ENCODE results near the gene A2M. TPM values are rescaled to one million over a fixed set of nuclear protein-coding genes. Genes with fewer than 3 reads are reported as not detected.

Gene A2M
- total RNA-seq, 1 donor from 2014 or later = 1.1 TPM

DNA sequence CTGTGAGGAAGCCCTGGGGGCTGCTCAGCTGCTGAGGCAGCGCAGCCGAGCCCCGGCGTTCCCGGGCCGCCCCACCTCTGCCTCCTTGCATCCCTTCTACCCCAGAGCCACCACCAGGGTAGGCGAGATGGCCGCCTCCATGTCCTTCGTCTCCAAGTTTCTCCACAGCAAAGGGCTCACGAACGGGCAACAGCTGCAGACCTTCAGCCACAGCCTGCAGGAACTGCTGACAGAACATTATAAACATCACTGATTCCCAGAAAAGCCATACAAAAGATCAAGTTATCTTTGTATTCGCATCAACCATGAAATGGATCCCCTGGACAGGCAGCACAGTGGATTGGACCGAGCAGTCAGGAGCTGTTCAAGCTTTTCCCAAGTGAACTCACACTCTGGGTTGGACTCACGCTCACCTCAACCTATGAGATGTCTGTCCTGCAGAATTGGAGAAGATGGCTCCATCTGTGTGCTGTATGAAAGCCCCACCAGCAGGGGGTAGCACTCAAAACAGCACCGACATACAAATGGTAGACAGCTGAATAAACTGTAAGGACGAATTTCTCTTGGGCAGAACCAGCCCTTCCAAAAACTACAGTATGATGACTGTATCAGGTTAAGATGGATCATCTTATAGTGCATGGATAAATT is 19.4 kb upstream of the A2M start:
- Histone ChIP-seq H3K27me3 (ENCODE audit: control insufficient read depth, insufficient read depth, low read length) (no peaks in the 10 kb centered on the region), H3K4me3 (ENCODE audit: low read depth, low read length) (no peak overlapping the region), H3K36me3 (ENCODE audit: control insufficient read depth, insufficient read depth, low read length) (no peaks in the 10 kb centered on the region)
- peak; percentile 22 for DNase-seq (ENCODE audit: low read depth)
- FAIRE-seq = no peak
- peak; percentile 43 for TF ChIP-seq CTCF (IDR thresholded peaks at IDR 0.05; ENCODE audit: insufficient read depth, low read length, severe bottlenecking)

GRCh38 chr12:9133216-9133916 is 17.6 kb upstream of the A2M start:
- no peak for TF ChIP-seq CTCF (IDR thresholded peaks at IDR 0.05; ENCODE audit: insufficient read depth, low read length, severe bottlenecking)
- no peaks in the 10 kb centered on the region for H3K27me3 ChIP-seq (ENCODE audit: control insufficient read depth, insufficient read depth, low read length)
- FAIRE-seq (no peak), DNase-seq (ENCODE audit: low read depth) (no peak)
- no peak overlapping the region for H3K4me3 ChIP-seq (ENCODE audit: low read depth, low read length)
- H3K36me3 ChIP-seq (ENCODE audit: control insufficient read depth, insufficient read depth, low read length) = no peaks in the 10 kb centered on the region

- Histone ChIP-seq H3K36me3 (ENCODE audit: control insufficient read depth, insufficient read depth, low read length) (no peaks in the 10 kb centered on the region), H3K27me3 (ENCODE audit: control insufficient read depth, insufficient read depth, low read length) (no peaks in the 10 kb centered on the region), H3K4me3 (ENCODE audit: low read depth, low read length) (no peak overlapping the region)
- DNase-seq (ENCODE audit: low read depth) (no peak), FAIRE-seq (no peak)
- TF ChIP-seq CTCF (IDR thresholded peaks at IDR 0.05; ENCODE audit: insufficient read depth, low read length, severe bottlenecking) = no peak
Observed at GRCh38 chr12:9132008-9132535, 16.4 kb upstream of the A2M start.

DNA sequence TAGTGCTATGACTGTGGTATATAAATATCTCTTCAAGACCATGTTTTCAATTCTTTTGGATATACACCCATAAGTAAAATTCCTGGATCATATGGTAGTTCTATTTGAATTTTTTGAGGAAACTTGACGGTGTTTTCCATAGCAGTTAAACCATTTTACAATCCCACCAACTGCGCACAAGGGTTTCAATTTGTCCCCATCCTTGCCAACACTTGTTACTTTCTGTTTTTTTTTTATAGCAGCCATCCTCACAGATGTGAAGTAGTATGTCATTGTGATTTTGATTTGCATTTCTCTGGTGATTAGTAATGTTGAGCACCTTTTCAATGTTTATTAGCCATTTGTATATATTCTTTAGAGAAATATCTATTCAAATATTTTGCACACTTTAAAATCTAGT is 14.5 kb upstream of the A2M start:
- FAIRE-seq (no peak), DNase-seq (ENCODE audit: low read depth) (no peak)
- TF ChIP-seq CTCF (IDR thresholded peaks at IDR 0.05; ENCODE audit: insufficient read depth, low read length, severe bottlenecking) = no peak
- H3K4me3 ChIP-seq (ENCODE audit: low read depth, low read length) = no peak overlapping the region
- no peaks in the 10 kb centered on the region for H3K36me3 ChIP-seq (ENCODE audit: control insufficient read depth, insufficient read depth, low read length)
- H3K27me3 ChIP-seq (ENCODE audit: control insufficient read depth, insufficient read depth, low read length) = no peaks in the 10 kb centered on the region

GRCh38 chr12:9127936-9128663 is 12.4 kb upstream of the A2M start:
- FAIRE-seq = no peak
- TF ChIP-seq CTCF (IDR thresholded peaks at IDR 0.05; ENCODE audit: insufficient read depth, low read length, severe bottlenecking) = no peak
- Histone ChIP-seq H3K27me3 (ENCODE audit: control insufficient read depth, insufficient read depth, low read length) (no peaks in the 10 kb centered on the region), H3K4me3 (ENCODE audit: low read depth, low read length) (no peak overlapping the region), H3K36me3 (ENCODE audit: control insufficient read depth, insufficient read depth, low read length) (no peaks in the 10 kb centered on the region)
- DNase-seq (ENCODE audit: low read depth) = no peak
